ENCODE measurements around the gene ATRNL1.
A peak's percentile ranks its signal among the peaks of the same experiment; 100 is the strongest.

The ATRNL1 gene

DNA sequence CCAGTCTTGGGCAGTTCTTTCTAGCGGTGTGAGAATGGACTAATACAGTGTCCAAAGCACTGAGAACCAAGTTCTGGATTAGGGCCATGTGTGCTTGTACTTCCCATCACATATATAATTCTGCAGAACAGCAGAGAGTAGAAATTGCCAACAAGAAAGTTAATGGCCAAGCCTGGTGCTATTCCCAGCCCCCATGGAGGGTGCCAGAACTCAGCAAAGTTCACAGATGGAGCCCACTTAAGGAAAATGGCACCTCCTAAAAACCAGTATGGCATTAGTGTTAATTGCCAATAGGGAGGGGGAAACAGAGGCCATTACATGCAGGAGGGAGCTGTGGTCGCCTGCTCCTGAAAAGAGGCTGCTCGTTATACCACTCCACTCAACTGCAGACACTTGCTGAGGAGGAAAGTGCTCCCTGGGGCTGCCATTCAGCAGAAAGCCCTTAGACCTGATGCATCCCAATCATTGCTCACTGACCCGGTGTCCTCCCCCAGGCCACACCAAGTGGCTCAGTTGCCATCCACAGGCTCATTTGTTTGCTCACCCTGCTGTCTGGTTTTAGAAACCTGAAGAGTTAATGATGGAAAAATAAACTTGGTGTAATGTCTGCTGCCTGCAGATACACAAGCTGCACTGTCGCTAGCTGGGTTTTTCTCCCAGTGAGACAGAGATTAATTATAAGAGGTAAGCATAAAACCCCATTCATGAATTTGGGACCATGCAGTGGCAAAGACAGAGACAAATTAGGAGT, 899.2 kb downstream of the ATRNL1 start:
- DNase-seq: peak; percentile 77

DNA sequence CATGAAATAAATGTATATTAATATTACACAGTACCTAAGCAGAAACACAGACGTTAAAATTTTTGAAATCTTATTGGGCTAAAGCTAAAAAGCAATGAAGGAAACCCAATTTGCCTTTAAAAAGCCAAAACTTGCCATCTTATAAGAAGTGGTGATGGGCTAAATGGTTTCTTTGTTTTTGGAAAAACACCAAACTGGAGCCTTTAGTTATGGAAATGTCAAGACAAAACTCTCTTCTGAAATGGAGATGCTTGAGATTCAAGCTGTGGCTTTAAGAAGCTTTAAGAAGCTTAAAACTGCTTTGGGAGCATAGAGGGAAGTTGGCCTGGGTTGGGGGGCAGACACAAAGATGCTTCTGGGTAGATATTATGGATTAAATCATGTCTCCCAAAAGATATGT, 902.9 kb downstream of the ATRNL1 start:
- DNase-seq: no peak

DNA sequence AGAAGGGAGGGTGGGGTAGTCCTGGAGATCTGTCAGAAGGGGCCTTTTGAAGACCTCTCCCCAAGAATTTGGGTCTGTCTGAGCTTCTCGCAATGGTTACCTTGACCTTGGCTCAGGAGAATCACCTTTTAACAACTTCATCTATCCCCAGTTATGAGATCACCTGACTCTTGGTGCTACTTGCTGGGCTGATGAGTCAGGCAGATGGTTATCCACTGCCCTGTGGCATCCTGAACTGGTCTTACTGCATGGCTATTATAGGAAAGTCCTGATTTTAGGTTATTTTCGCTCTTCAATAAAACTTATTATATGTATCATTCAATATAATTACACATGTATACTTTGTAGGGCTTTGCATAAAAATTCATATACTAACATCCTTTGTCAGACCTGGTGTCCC, 905.1 kb downstream of the ATRNL1 start:
- no peak for DNase-seq
